ENCODE results near the gene EDN2. TPM values are rescaled to one million over a fixed set of nuclear protein-coding genes. Genes with fewer than 3 reads are reported as not detected.

Gene EDN2
- total RNA-seq, 2 experiments from 2014 or later, result not detected

DNA sequence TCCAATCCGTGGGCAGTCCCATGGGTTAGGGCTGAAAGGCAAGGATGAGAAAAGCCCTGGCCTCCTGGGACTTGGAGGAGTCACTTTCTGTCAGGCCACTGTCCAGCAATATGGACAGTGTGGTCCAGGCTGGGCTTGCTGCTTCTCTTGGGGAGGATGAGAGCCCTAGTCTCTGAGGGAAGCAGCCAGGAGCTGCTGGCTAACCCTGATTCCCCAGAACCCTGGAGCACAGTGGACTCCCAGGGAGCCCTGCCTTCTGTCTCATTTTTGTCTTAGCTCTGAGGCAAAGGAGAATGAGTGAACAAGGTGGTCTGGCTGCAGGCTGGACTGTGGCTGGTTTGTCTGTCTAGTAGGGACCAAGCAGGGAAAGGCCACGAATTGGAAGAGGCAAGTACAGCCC lies 23.8 kb upstream of the EDN2 start:
- Mint-ChIP-seq H3K9me3 (no peaks in the 10 kb centered on the region), H3K27ac (no peak overlapping the region), H3K4me1 (ENCODE audit: low read depth) (peaks cover 10% of the 10 kb centered on the region), H3K27me3 (no peaks in the 10 kb centered on the region), H3K4me3 (no peak overlapping the region), H3K36me3 (ENCODE audit: low read depth) (peaks cover 5% of the 10 kb centered on the region)
- intact Hi-C loops (cut with DNase I, micrococcal nuclease), result no loop called here
- no peak overlapping the region for H3K4me3 ChIP-seq (ENCODE audit: low read length)
- no peaks in the 10 kb centered on the region for H3K27me3 ChIP-seq (ENCODE audit: control insufficient read depth in 1 of 2, insufficient read depth in 2 of 2, low read length in 2 of 2)
- no peak overlapping the region for H3K27ac ChIP-seq (ENCODE audit: low read depth in 1 of 2, low read length in 2 of 2)
- H3K36me3 ChIP-seq (ENCODE audit: insufficient read depth, low read length), result peaks cover 4% of the 10 kb centered on the region
- no peaks in the 10 kb centered on the region for H3K4me1 ChIP-seq (ENCODE audit: insufficient read depth, low read length)
- H3K9me3 ChIP-seq (ENCODE audit: control insufficient read depth in 1 of 2, insufficient read depth in 1 of 2, low read length in 2 of 2), result no peaks in the 10 kb centered on the region
- ChIA-PET POLR2A (no interaction called here), CTCF (no interaction called here)
- TF ChIP-seq, protein P1, sequence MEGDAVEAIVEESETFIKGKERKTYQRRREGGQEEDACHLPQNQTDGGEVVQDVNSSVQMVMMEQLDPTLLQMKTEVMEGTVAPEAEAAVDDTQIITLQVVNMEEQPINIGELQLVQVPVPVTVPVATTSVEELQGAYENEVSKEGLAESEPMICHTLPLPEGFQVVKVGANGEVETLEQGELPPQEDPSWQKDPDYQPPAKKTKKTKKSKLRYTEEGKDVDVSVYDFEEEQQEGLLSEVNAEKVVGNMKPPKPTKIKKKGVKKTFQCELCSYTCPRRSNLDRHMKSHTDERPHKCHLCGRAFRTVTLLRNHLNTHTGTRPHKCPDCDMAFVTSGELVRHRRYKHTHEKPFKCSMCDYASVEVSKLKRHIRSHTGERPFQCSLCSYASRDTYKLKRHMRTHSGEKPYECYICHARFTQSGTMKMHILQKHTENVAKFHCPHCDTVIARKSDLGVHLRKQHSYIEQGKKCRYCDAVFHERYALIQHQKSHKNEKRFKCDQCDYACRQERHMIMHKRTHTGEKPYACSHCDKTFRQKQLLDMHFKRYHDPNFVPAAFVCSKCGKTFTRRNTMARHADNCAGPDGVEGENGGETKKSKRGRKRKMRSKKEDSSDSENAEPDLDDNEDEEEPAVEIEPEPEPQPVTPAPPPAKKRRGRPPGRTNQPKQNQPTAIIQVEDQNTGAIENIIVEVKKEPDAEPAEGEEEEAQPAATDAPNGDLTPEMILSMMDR (IDR thresholded peaks at IDR 0.05), result no peak
- ATAC-seq (ENCODE audit: poor library complexity) (no peak), DNase-seq (no peak)

DNA sequence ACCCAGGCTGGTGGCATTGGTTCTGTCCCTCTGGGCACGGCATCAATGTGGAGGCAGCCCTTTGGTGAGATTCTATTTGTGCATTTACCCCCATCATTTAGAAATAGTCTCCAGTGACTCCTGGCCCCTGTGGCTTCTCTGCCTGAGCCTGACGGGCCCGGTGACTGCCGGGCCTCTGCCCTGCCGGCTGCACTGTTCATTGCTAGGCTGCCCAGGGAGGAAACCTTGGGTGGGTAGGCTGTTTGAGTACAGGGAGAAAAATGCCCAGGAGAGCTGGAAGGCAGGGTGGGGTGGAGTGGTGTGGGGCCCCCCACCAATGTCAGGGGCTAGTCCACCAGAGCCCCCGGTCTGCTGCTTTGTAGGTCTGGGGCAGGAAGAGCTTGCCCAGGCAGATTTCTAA lies 23.4 kb upstream of the EDN2 start:
- H3K4me1 ChIP-seq (ENCODE audit: insufficient read depth, low read length), result no peaks in the 10 kb centered on the region
- DNase-seq, result no peak
- POLR2A ChIA-PET, result no interaction called here
- intact Hi-C loops (cut with DNase I, micrococcal nuclease), result no loop called here
- no peak overlapping the region for H3K4me3 ChIP-seq (ENCODE audit: low read length)
- Mint-ChIP-seq H3K9me3 (no peaks in the 10 kb centered on the region), H3K36me3 (ENCODE audit: low read depth) (peaks cover 5% of the 10 kb centered on the region), H3K27ac (no peak overlapping the region), H3K4me1 (ENCODE audit: low read depth) (peaks cover 10% of the 10 kb centered on the region), H3K4me3 (no peak overlapping the region), H3K27me3 (no peaks in the 10 kb centered on the region)
- ATAC-seq (ENCODE audit: poor library complexity), result no peak
- H3K9me3 ChIP-seq (ENCODE audit: control insufficient read depth in 1 of 2, insufficient read depth in 1 of 2, low read length in 2 of 2), result no peaks in the 10 kb centered on the region
- H3K27ac ChIP-seq (ENCODE audit: low read depth in 1 of 2, low read length in 2 of 2), result no peak overlapping the region
- TF ChIP-seq, protein P1 (IDR thresholded peaks at IDR 0.05), result no peak
- peaks cover 4% of the 10 kb centered on the region for H3K36me3 ChIP-seq (ENCODE audit: insufficient read depth, low read length)
- H3K27me3 ChIP-seq (ENCODE audit: control insufficient read depth in 1 of 2, insufficient read depth in 2 of 2, low read length in 2 of 2), result no peaks in the 10 kb centered on the region
- CTCF ChIA-PET, result no interaction called here

DNA sequence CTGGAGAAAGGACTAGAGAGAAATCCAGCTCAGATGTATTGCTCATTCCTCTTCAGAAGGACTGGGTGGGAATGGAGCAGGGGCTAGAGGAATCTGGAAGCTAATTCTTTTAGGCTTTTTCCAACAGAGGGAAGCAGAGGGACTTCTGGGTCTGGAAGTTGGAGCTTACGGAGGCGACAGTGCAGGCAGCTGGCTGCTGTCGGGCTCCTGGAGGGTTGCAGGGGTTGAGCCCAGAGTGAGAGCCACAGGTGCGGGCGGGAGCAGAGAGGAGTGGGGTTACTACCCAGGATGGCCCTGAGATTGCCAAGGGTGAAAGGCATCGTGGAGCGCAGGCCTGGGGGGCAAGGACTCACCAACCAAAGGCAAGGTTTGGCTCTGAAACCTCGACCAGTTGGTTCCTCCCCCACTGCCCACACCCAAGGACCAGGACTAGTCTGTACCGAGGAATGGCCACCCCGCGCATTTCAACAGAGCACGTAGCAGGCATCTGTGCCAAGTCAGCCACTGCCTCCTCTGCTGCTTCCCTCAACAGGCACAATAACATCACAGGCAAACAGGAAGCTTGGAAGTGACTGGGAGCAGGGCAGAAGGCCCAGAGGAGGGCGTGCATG lies 22.7 kb upstream of the EDN2 start:
- Mint-ChIP-seq H3K4me3 (no peak overlapping the region), H3K9me3 (no peaks in the 10 kb centered on the region), H3K27ac (no peak overlapping the region), H3K4me1 (ENCODE audit: low read depth) (peaks cover 10% of the 10 kb centered on the region), H3K27me3 (no peaks in the 10 kb centered on the region), H3K36me3 (ENCODE audit: low read depth) (peaks cover 5% of the 10 kb centered on the region)
- DNase-seq (no peak), ATAC-seq (ENCODE audit: poor library complexity) (no peak)
- TF ChIP-seq, protein P1 (IDR thresholded peaks at IDR 0.05), result no peak
- no peak overlapping the region for H3K27ac ChIP-seq (ENCODE audit: low read depth in 1 of 2, low read length in 2 of 2)
- POLR2A ChIA-PET, result no interaction called here
- H3K4me3 ChIP-seq (ENCODE audit: low read length), result no peak overlapping the region
- intact Hi-C loops (cut with DNase I, micrococcal nuclease), result no loop called here
- H3K9me3 ChIP-seq (ENCODE audit: control insufficient read depth in 1 of 2, insufficient read depth in 1 of 2, low read length in 2 of 2), result no peaks in the 10 kb centered on the region
- CTCF ChIA-PET, result no interaction called here
- H3K36me3 ChIP-seq (ENCODE audit: insufficient read depth, low read length), result peaks cover 4% of the 10 kb centered on the region
- H3K27me3 ChIP-seq (ENCODE audit: control insufficient read depth in 1 of 2, insufficient read depth in 2 of 2, low read length in 2 of 2), result no peaks in the 10 kb centered on the region
- no peaks in the 10 kb centered on the region for H3K4me1 ChIP-seq (ENCODE audit: insufficient read depth, low read length)

Measured in CD4-positive, alpha-beta T cell (primary cell).